Measurements from ENCODE around the gene PCDHGA5.
"Not testable (repeated sequence)": the region's sequence is repeated elsewhere in the genome, so short reads cannot be mapped to it uniquely, and the experiment has no call there.

PCDHGA5 gene

GRCh38 chr5:141351591-141351990 lies 12.4 kb upstream of the PCDHGA5 start:
- no peak for DNase-seq (ENCODE audit: low read depth)

- no peak for DNase-seq (ENCODE audit: low read depth)
Measured at GRCh38 chr5:141354900-141355469, 9.0 kb upstream of the PCDHGA5 start, which contains the start of gene PCDHGA4. Gene PCDHGA4, plus strand, starts transcription at chr5:141355021. Its CDS starts 87 bp downstream, at chr5:141355108.

GRCh38 chr5:141355641-141356040 lies 8.3 kb upstream of the PCDHGA5 start:
- DNase-seq (ENCODE audit: low read depth): no peak

- no peak for DNase-seq (ENCODE audit: low read depth)
Measured at GRCh38 chr5:141356133-141356532, 7.8 kb upstream of the PCDHGA5 start.

GRCh38 chr5:141356950-141357349 lies 7.0 kb upstream of the PCDHGA5 start:
- no peak for DNase-seq (ENCODE audit: low read depth)

GRCh38 chr5:141359790-141360426 lies 4.1 kb upstream of the PCDHGA5 start, which contains the start of gene PCDHGB2:
Gene PCDHGB2, plus strand, starts transcription at chr5:141359994. Its CDS starts 142 bp downstream, at chr5:141360136.
- peak; percentile 31 for DNase-seq (ENCODE audit: low read depth)

GRCh38 chr5:141360685-141361084 lies 3.3 kb upstream of the PCDHGA5 start:
- DNase-seq (ENCODE audit: low read depth): no peak

GRCh38 chr5:141362719-141363118 lies 1.2 kb upstream of the PCDHGA5 start:
- no peak for DNase-seq (ENCODE audit: low read depth)

GRCh38 chr5:141366016-141366896 lies 2.3 kb downstream of the PCDHGA5 start:
- DNase-seq (ENCODE audit: low read depth): no peak

- DNase-seq (ENCODE audit: low read depth): peak; percentile 70
Measured at GRCh38 chr5:141369994-141370848, 6.3 kb downstream of the PCDHGA5 start, which contains the start of gene PCDHGB3. Gene PCDHGB3, plus strand, starts transcription at chr5:141370242. Its CDS starts 153 bp downstream, at chr5:141370395.

- no peak for DNase-seq (ENCODE audit: low read depth)
Measured at GRCh38 chr5:141371572-141372475, 7.9 kb downstream of the PCDHGA5 start.

GRCh38 chr5:141373673-141374317 lies 9.8 kb downstream of the PCDHGA5 start, which contains the start of gene PCDHGA6:
Gene PCDHGA6, plus strand, starts transcription at chr5:141373891. Its CDS starts 193 bp downstream, at chr5:141374084.
- peak; percentile 40 for DNase-seq (ENCODE audit: low read depth)

GRCh38 chr5:141374627-141375026 lies 10.7 kb downstream of the PCDHGA5 start:
- DNase-seq (ENCODE audit: low read depth): no peak

- DNase-seq (ENCODE audit: low read depth): not testable (repeated sequence)
Measured at GRCh38 chr5:141375444-141376155, 11.6 kb downstream of the PCDHGA5 start.

GRCh38 chr5:141382469-141383294 lies 18.7 kb downstream of the PCDHGA5 start, which contains the start of gene PCDHGA7:
Gene PCDHGA7, plus strand, starts transcription at chr5:141382742. Its CDS starts 158 bp downstream, at chr5:141382900.
- peak; percentile 37 for DNase-seq (ENCODE audit: low read depth)

GRCh38 chr5:141383345-141383744 lies 19.4 kb downstream of the PCDHGA5 start:
- no peak for DNase-seq (ENCODE audit: low read depth)

GRCh38 chr5:141384471-141385267 lies 20.7 kb downstream of the PCDHGA5 start:
- DNase-seq (ENCODE audit: low read depth): no peak

All from amniotic epithelial cell (primary cell).